ENCODE data around the gene VPS8.

VPS8 gene

GRCh38 chr3:185076219-185076618 is 264.3 kb downstream of the VPS8 start:
- Histone ChIP-seq H3F3A (ENCODE audit: insufficient read depth) (no peaks in the 10 kb centered on the region), H3K27ac (ENCODE audit: low read depth, low read length) (no peak overlapping the region), H3K79me2 (ENCODE audit: insufficient read depth, low read length) (no peaks in the 10 kb centered on the region), H3K4me2 (ENCODE audit: low read depth, low read length, poor library complexity, severe bottlenecking) (no peak overlapping the region), H2AFZ (ENCODE audit: low read depth, low read length, severe bottlenecking) (no peak overlapping the region), H4K20me1 (ENCODE audit: low read depth, low read length) (no peaks in the 10 kb centered on the region), H3K27me3 (ENCODE audit: low read length) (no peaks in the 10 kb centered on the region), H3K36me3 (ENCODE audit: low read length) (no peaks in the 10 kb centered on the region), H3K9me2 (replicated peaks; ENCODE audit: insufficient read depth, low read length) (no peaks in the 10 kb centered on the region), H3K9ac (ENCODE audit: low read length) (no peak overlapping the region), H3K9me3 (ENCODE audit: insufficient read depth, low read length) (no peaks in the 10 kb centered on the region), H3K4me3 (ENCODE audit: insufficient read depth, low read length, poor library complexity, severe bottlenecking) (no peak overlapping the region)
- TF ChIP-seq, protein P1, sequence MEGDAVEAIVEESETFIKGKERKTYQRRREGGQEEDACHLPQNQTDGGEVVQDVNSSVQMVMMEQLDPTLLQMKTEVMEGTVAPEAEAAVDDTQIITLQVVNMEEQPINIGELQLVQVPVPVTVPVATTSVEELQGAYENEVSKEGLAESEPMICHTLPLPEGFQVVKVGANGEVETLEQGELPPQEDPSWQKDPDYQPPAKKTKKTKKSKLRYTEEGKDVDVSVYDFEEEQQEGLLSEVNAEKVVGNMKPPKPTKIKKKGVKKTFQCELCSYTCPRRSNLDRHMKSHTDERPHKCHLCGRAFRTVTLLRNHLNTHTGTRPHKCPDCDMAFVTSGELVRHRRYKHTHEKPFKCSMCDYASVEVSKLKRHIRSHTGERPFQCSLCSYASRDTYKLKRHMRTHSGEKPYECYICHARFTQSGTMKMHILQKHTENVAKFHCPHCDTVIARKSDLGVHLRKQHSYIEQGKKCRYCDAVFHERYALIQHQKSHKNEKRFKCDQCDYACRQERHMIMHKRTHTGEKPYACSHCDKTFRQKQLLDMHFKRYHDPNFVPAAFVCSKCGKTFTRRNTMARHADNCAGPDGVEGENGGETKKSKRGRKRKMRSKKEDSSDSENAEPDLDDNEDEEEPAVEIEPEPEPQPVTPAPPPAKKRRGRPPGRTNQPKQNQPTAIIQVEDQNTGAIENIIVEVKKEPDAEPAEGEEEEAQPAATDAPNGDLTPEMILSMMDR (IDR thresholded peaks at IDR 0.05; ENCODE audit: insufficient read depth, low read length, poor library complexity, severe bottlenecking), result no peak
- no peak for TF ChIP-seq EZH2phosphoT487 (conservative IDR thresholded peaks at IDR 0.05; ENCODE audit: low read length)

DNA sequence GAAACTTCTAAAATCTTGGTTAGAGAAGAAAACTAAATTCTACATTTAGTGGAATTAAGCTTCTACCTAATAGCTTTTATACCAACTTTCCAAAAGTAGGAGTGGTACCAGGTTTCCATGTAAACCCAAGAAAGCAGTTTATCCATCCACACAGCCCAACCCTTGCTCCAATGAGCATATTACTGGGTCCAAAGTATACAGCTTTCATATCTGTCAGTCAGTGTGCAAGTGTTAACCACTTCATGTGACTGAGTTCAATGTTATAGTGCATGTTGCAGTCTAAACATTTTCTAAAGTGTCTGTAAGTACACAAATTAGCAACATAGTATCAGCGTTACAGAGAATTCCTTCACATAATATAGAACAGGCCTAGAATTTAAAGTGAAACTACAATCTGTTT is 267.7 kb downstream of the VPS8 start:
- Histone ChIP-seq H3K4me3 (ENCODE audit: insufficient read depth, low read length, poor library complexity, severe bottlenecking) (no peak overlapping the region), H4K20me1 (ENCODE audit: low read depth, low read length) (no peaks in the 10 kb centered on the region), H3F3A (ENCODE audit: insufficient read depth) (no peaks in the 10 kb centered on the region), H3K9me3 (ENCODE audit: insufficient read depth, low read length) (no peaks in the 10 kb centered on the region), H3K4me2 (ENCODE audit: low read depth, low read length, poor library complexity, severe bottlenecking) (no peak overlapping the region), H3K9ac (ENCODE audit: low read length) (no peak overlapping the region), H3K79me2 (ENCODE audit: insufficient read depth, low read length) (no peaks in the 10 kb centered on the region), H3K27ac (ENCODE audit: low read depth, low read length) (no peak overlapping the region), H3K36me3 (ENCODE audit: low read length) (no peaks in the 10 kb centered on the region), H2AFZ (ENCODE audit: low read depth, low read length, severe bottlenecking) (no peak overlapping the region), H3K9me2 (replicated peaks; ENCODE audit: insufficient read depth, low read length) (no peaks in the 10 kb centered on the region), H3K27me3 (ENCODE audit: low read length) (no peaks in the 10 kb centered on the region)
- no peak for TF ChIP-seq EZH2phosphoT487 (conservative IDR thresholded peaks at IDR 0.05; ENCODE audit: low read length)
- TF ChIP-seq, protein P1 (IDR thresholded peaks at IDR 0.05; ENCODE audit: insufficient read depth, low read length, poor library complexity, severe bottlenecking), result no peak

GRCh38 chr3:185081521-185081920 is 269.6 kb downstream of the VPS8 start:
- Histone ChIP-seq H4K20me1 (ENCODE audit: low read depth, low read length) (no peaks in the 10 kb centered on the region), H3K4me3 (ENCODE audit: insufficient read depth, low read length, poor library complexity, severe bottlenecking) (no peak overlapping the region), H3K36me3 (ENCODE audit: low read length) (no peaks in the 10 kb centered on the region), H3K9me3 (ENCODE audit: insufficient read depth, low read length) (no peaks in the 10 kb centered on the region), H3F3A (ENCODE audit: insufficient read depth) (no peaks in the 10 kb centered on the region), H3K9me2 (replicated peaks; ENCODE audit: insufficient read depth, low read length) (no peaks in the 10 kb centered on the region), H3K27me3 (ENCODE audit: low read length) (no peaks in the 10 kb centered on the region), H2AFZ (ENCODE audit: low read depth, low read length, severe bottlenecking) (no peak overlapping the region), H3K79me2 (ENCODE audit: insufficient read depth, low read length) (no peaks in the 10 kb centered on the region), H3K27ac (ENCODE audit: low read depth, low read length) (no peak overlapping the region), H3K9ac (ENCODE audit: low read length) (no peak overlapping the region), H3K4me2 (ENCODE audit: low read depth, low read length, poor library complexity, severe bottlenecking) (no peak overlapping the region)
- TF ChIP-seq, protein P1 (IDR thresholded peaks at IDR 0.05; ENCODE audit: insufficient read depth, low read length, poor library complexity, severe bottlenecking), result no peak
- TF ChIP-seq EZH2phosphoT487 (conservative IDR thresholded peaks at IDR 0.05; ENCODE audit: low read length), result no peak

Measured in SU-DHL-6 (cell line).